BLaER1 (cell line): ENCODE data around the gene HOXB7.

Experiments used
- H3K27ac ChIP-seq: shearing (Covaris generic); formaldehyde crosslinking; 2 replicates; pipeline ENCODE4 v1.8.1; 2022
- H3K27me3 ChIP-seq: shearing (Covaris generic); formaldehyde crosslinking; 2 replicates; pipeline ENCODE4 v1.8.1; 2022
- H3K36me3 ChIP-seq: shearing (Covaris generic); formaldehyde crosslinking; 2 replicates; pipeline ENCODE4 v1.8.1; 2022
- H3K4me1 ChIP-seq: shearing (Covaris generic); formaldehyde crosslinking; 2 replicates; pipeline ENCODE4 v1.8.1; 2022
- H3K4me2 ChIP-seq: shearing (Covaris generic); formaldehyde crosslinking; 2 replicates; pipeline ENCODE4 v1.8.1; 2022
- H3K4me3 ChIP-seq: shearing (Covaris generic); formaldehyde crosslinking; 2 replicates; pipeline ENCODE4 v1.8.1; 2022
- H3K9ac ChIP-seq: shearing (Covaris generic); formaldehyde crosslinking; 2 replicates; pipeline ENCODE4 v1.8.1; 2022
- H3K9me3 ChIP-seq: shearing (Covaris generic); formaldehyde crosslinking; 2 replicates; pipeline ENCODE4 v1.8.1; 2022
- H4K20me1 ChIP-seq: shearing (Covaris generic); formaldehyde crosslinking; 2 replicates; pipeline ENCODE4 v1.8.1; 2022
- Cebpa-rat ChIP-seq: shearing (Covaris generic); IDR thresholded peaks from 2 replicates; pipeline ENCODE4 v1.8.1; 2022

Gene HOXB7

GRCh38 chr17:48596735-48597527, 13.9 kb downstream of the HOXB7 start:
- TF ChIP-seq Cebpa-rat, result no peak
- Histone ChIP-seq H3K9ac (no peak overlapping the region), H3K4me3 (no peak overlapping the region), H4K20me1 (peaks cover 97% of the 10 kb centered on the region), H3K9me3 (peaks cover 9% of the 10 kb centered on the region), H3K4me2 (no peak overlapping the region), H3K27me3 (peaks cover 100% of the 10 kb centered on the region), H3K36me3 (no peaks in the 10 kb centered on the region), H3K27ac (no peak overlapping the region), H3K4me1 (no peaks in the 10 kb centered on the region)

- Histone ChIP-seq H3K9ac (no peak overlapping the region), H4K20me1 (peaks cover 97% of the 10 kb centered on the region), H3K9me3 (peaks cover 9% of the 10 kb centered on the region), H3K27me3 (peaks cover 100% of the 10 kb centered on the region), H3K36me3 (no peaks in the 10 kb centered on the region), H3K4me3 (no peak overlapping the region), H3K4me2 (no peak overlapping the region), H3K27ac (no peak overlapping the region), H3K4me1 (no peaks in the 10 kb centered on the region)
- no peak for TF ChIP-seq Cebpa-rat
Measured at GRCh38 chr17:48596000-48596734, 14.7 kb downstream of the HOXB7 start.

GRCh38 chr17:48595278-48595999, 15.4 kb downstream of the HOXB7 start:
- H3K36me3 ChIP-seq, result no peaks in the 10 kb centered on the region
- H3K27me3 ChIP-seq, result peaks cover 100% of the 10 kb centered on the region
- H3K27ac ChIP-seq, result no peak overlapping the region
- H4K20me1 ChIP-seq, result peaks cover 97% of the 10 kb centered on the region
- TF ChIP-seq Cebpa-rat, result no peak
- no peak overlapping the region for H3K4me3 ChIP-seq
- H3K4me2 ChIP-seq, result no peak overlapping the region
- no peaks in the 10 kb centered on the region for H3K4me1 ChIP-seq
- H3K9ac ChIP-seq, result no peak overlapping the region
- H3K9me3 ChIP-seq, result peaks cover 9% of the 10 kb centered on the region

GRCh38 chr17:48594538-48595277, 16.1 kb downstream of the HOXB7 start:
- no peaks in the 10 kb centered on the region for H3K4me1 ChIP-seq
- no peak overlapping the region for H3K9ac ChIP-seq
- H3K36me3 ChIP-seq, result no peaks in the 10 kb centered on the region
- H3K9me3 ChIP-seq, result peaks cover 9% of the 10 kb centered on the region
- H3K27me3 ChIP-seq, result peaks cover 100% of the 10 kb centered on the region
- H3K27ac ChIP-seq, result no peak overlapping the region
- TF ChIP-seq Cebpa-rat, result no peak
- H4K20me1 ChIP-seq, result peaks cover 97% of the 10 kb centered on the region
- H3K4me3 ChIP-seq, result no peak overlapping the region
- H3K4me2 ChIP-seq, result no peak overlapping the region

- H4K20me1 ChIP-seq, result peaks cover 97% of the 10 kb centered on the region
- no peaks in the 10 kb centered on the region for H3K4me1 ChIP-seq
- H3K36me3 ChIP-seq, result no peaks in the 10 kb centered on the region
- TF ChIP-seq Cebpa-rat, result no peak
- H3K27ac ChIP-seq, result no peak overlapping the region
- H3K9ac ChIP-seq, result no peak overlapping the region
- peaks cover 100% of the 10 kb centered on the region for H3K27me3 ChIP-seq
- H3K9me3 ChIP-seq, result peaks cover 9% of the 10 kb centered on the region
- no peak overlapping the region for H3K4me3 ChIP-seq
- no peak overlapping the region for H3K4me2 ChIP-seq
Measured at GRCh38 chr17:48593840-48594537, 16.8 kb downstream of the HOXB7 start.

GRCh38 chr17:48593126-48593829, 17.5 kb downstream of the HOXB7 start, which contains the start of gene HOXB5:
Gene HOXB5 (minus strand): TSS chr17:48593779. CDS start chr17:48593682, 97 bp downstream.
- no peak for TF ChIP-seq Cebpa-rat
- H3K9ac ChIP-seq, result no peak within 1 kb of the TSS
- H3K27ac ChIP-seq, result no peak within 1 kb of the TSS
- no peaks in the 10 kb centered on the region for H3K4me1 ChIP-seq
- H4K20me1 ChIP-seq, result peaks cover 97% of the 10 kb centered on the region
- H3K4me3 ChIP-seq, result no peak within 1 kb of the TSS
- no peaks in the 10 kb centered on the region for H3K36me3 ChIP-seq
- H3K27me3 ChIP-seq, result peaks cover 100% of the 10 kb centered on the region
- H3K4me2 ChIP-seq, result peak within 1 kb of the TSS; percentile 7; the same call in 1 of the 2 replicates
- peaks cover 9% of the 10 kb centered on the region for H3K9me3 ChIP-seq

- no peak overlapping the region for H3K4me3 ChIP-seq
- H3K27me3 ChIP-seq, result peaks cover 100% of the 10 kb centered on the region
- H4K20me1 ChIP-seq, result peaks cover 97% of the 10 kb centered on the region
- H3K4me2 ChIP-seq, result no peak overlapping the region
- H3K9ac ChIP-seq, result no peak overlapping the region
- H3K9me3 ChIP-seq, result peaks cover 4% of the 10 kb centered on the region; the same call in 1 of the 2 replicates
- H3K27ac ChIP-seq, result no peak overlapping the region
- no peaks in the 10 kb centered on the region for H3K36me3 ChIP-seq
- H3K4me1 ChIP-seq, result no peaks in the 10 kb centered on the region
- no peak for TF ChIP-seq Cebpa-rat
Measured at GRCh38 chr17:48592577-48592976, 18.2 kb downstream of the HOXB7 start.

- no peak overlapping the region for H3K4me3 ChIP-seq
- H3K27ac ChIP-seq, result no peak overlapping the region
- peaks cover 97% of the 10 kb centered on the region for H4K20me1 ChIP-seq
- peaks cover 100% of the 10 kb centered on the region for H3K27me3 ChIP-seq
- no peaks in the 10 kb centered on the region for H3K36me3 ChIP-seq
- H3K9ac ChIP-seq, result no peak overlapping the region
- no peak overlapping the region for H3K4me2 ChIP-seq
- no peaks in the 10 kb centered on the region for H3K9me3 ChIP-seq
- no peak for TF ChIP-seq Cebpa-rat
- no peaks in the 10 kb centered on the region for H3K4me1 ChIP-seq
Measured at GRCh38 chr17:48592057-48592514, 18.7 kb downstream of the HOXB7 start.
